ENCODE results near the gene ASB6.

GRCh38 chr9:129631674-129632129 is 10.2 kb downstream of the ASB6 start:
- no peak for TF ChIP-seq CTCF (IDR thresholded peaks at IDR 0.05)
- no peak for TF ChIP-seq POLR2A (IDR thresholded peaks at IDR 0.05)
- TF ChIP-seq POLR2AphosphoS5 (IDR thresholded peaks at IDR 0.05) = no peak

All from sigmoid colon (tissue), 4 donors.